Kidney (tissue), 14 donors: ENCODE results near the gene KCNQ2. TPM values are rescaled to one million over a fixed set of nuclear protein-coding genes. Genes with fewer than 3 reads are reported as not detected.

ENCODE experiments used
- DNase-seq, 5 donors: peaks; one replicate each; pipeline ENCODE4 v3.0.0-alpha.2; 2013 to 2020
- FAIRE-seq: peaks from 2 replicates; lab custom pipeline; 2012; peaks lifted over from hg19 to GRCh38; lab: Jason Lieb, UNC
- H3K27ac ChIP-seq, 2 donors: one replicate each; pipeline ENCODE4 v1.7.0; 2013; ENCODE audit warnings: low read depth in 2 of 2, low read length in 2 of 2, inconsistent platforms in 1 of 2
- H3K27me3 ChIP-seq: one replicate; pipeline ENCODE4 v1.7.1; 2013; ENCODE audit warnings: low read length, inconsistent platforms; ENCODE audit not compliant: control insufficient read depth, insufficient read depth
- H3K36me3 ChIP-seq, 3 donors: one replicate each; pipeline versions ENCODE4 v1.7.0 to v1.7.1; 2013; ENCODE audit warnings: low read length in 3 of 3, control low read depth in 1 of 3, inconsistent platforms in 1 of 3; ENCODE audit not compliant: insufficient read depth in 3 of 3, control insufficient read depth in 2 of 3
- H3K4me1 ChIP-seq, 3 donors: one replicate each; pipeline versions ENCODE4 v1.7.0 to v1.7.1; 2013; ENCODE audit warnings: low read length in 3 of 3, inconsistent platforms in 1 of 3, low read depth in 1 of 3; ENCODE audit not compliant: control insufficient read depth in 2 of 3, insufficient read depth in 2 of 3
- H3K4me3 ChIP-seq, 3 donors: one replicate each; pipeline versions ENCODE4 v1.7.0 to v1.8.1; 2013; ENCODE audit warnings: low read length in 3 of 3, control low read depth in 1 of 3, inconsistent platforms in 1 of 3
- H3K9ac ChIP-seq, 3 donors: one replicate each; pipeline versions ENCODE4 v1.7.0 to v1.7.1; 2013; ENCODE audit warnings: low read length in 3 of 3, control low read depth in 1 of 3, inconsistent platforms in 1 of 3
- H3K9me3 ChIP-seq, 3 donors: one replicate each; pipeline versions ENCODE4 v1.7.0 to v1.7.1; 2013; ENCODE audit warnings: low read length in 3 of 3, control low read depth in 1 of 3, inconsistent platforms in 1 of 3; ENCODE audit not compliant: control insufficient read depth in 2 of 3, insufficient read depth in 1 of 3
- intact Hi-C: fragments of 100-400 bp; cut with DNase I; formaldehyde crosslinking; loops from one replicate; pipeline ENCODE4 v1.11.1; 2022
- polyA plus RNA-seq: library from polyadenylated mRNA; stranded (reverse); fragments of 350-450 nt; fragmentation: Illumina TruSeq; extraction: RNeasy Lipid Tissue Mini Kit (QIAGEN cat#74804); gene quantifications from one replicate; pipeline ENCODE4 v1.2.3, GENCODE V29; 2014; ENCODE audit warnings: low read depth, low replicate concordance; ENCODE audit not compliant: insufficient read depth
- total RNA-seq: library from RNA; stranded (reverse); fragmentation: NEBNext Ultra II Directional; extraction: Animal tissue kit (Norgen Biotek cat#: 25700); gene quantifications from one replicate; pipeline ENCODE4 v1.2.1, GENCODE V29; 2021
- TF ChIP-seq, protein P1 (sequence below): IDR thresholded peaks from 3 replicates; pipeline ENCODE4 v1.5.1; 2012; ENCODE audit warnings: mild to moderate bottlenecking, moderate library complexity, borderline replicate concordance; ENCODE audit not compliant: insufficient read depth; ENCODE audit errors: extremely low read depth
- donor health status: control.
- donor health status: control.
- donor health status: control.
- donor health status: control.
- donor health status: control.
- donor health status: DM: yes; HTN: yes; CAD: no.
- donor health status: Normal renal cell carcinoma (clear cell type).

KCNQ2 gene
- total and polyA plus RNA-seq, 2 donors from 2014 or later, result 2.2 TPM; not detected in 1

DNA sequence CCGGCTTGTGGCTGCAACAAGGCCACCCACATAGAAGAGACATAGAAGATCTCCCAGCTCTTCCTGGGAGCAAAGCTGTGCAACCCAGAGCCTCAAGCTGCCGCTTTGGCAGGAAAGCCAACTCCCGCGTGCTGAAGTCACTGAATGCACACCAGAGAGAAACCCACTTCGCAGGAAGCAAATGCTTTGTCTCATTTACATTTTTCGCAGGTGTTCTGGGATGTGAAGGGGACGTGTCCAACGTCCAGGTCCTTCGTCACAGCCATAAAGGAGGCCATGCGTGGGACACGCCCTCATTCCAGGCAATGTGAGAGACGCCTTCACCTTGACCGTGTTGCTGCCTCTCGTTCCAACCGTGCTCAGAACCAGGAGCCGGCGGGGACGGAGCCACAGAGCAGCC, 24.4 kb downstream of the KCNQ2 start:
- Histone ChIP-seq H3K4me1 (no peaks in the 10 kb centered on the region), H3K4me3 (no peak overlapping the region), H3K27ac (no peak overlapping the region), H3K9ac (no peak overlapping the region), H3K27me3 (peaks cover 2% of the 10 kb centered on the region), H3K9me3 (peaks cover 0 to 2% (median 0%) of the 10 kb centered on the region in 3 donors), H3K36me3 (no peaks in the 10 kb centered on the region)
- DNase-seq (peak in 3 of 5 donors; percentile 37 to 41 (median 38)), FAIRE-seq (no peak)
- intact Hi-C loops, result no loop called here
- TF ChIP-seq, protein P1, sequence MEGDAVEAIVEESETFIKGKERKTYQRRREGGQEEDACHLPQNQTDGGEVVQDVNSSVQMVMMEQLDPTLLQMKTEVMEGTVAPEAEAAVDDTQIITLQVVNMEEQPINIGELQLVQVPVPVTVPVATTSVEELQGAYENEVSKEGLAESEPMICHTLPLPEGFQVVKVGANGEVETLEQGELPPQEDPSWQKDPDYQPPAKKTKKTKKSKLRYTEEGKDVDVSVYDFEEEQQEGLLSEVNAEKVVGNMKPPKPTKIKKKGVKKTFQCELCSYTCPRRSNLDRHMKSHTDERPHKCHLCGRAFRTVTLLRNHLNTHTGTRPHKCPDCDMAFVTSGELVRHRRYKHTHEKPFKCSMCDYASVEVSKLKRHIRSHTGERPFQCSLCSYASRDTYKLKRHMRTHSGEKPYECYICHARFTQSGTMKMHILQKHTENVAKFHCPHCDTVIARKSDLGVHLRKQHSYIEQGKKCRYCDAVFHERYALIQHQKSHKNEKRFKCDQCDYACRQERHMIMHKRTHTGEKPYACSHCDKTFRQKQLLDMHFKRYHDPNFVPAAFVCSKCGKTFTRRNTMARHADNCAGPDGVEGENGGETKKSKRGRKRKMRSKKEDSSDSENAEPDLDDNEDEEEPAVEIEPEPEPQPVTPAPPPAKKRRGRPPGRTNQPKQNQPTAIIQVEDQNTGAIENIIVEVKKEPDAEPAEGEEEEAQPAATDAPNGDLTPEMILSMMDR, result no peak

DNA sequence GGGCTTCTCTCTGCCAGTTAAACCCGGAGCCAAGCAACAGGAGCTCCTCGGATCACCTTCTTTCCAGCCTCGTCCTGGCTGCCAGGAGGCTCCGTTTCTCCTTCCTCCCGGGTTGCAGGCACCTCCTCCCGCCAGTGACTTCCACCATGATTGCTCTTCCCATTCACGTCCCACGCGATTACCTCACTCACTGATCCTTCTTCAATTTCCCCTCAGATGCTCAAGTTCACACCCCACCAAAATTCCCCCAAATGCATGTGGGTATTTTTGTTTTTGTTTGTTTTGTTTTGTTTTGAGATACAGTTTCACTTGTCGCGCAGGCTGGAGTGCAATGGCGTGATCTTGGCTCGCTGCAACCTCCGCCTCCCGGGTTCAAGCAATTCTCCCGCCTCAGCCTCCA, 25.1 kb downstream of the KCNQ2 start:
- H3K9me3 ChIP-seq, result peaks cover 0 to 2% (median 0%) of the 10 kb centered on the region in 3 donors
- intact Hi-C loops, result no loop called here
- TF ChIP-seq, protein P1, result no peak
- H3K36me3 ChIP-seq, result no peaks in the 10 kb centered on the region
- H3K9ac ChIP-seq, result no peak overlapping the region
- peaks cover 2% of the 10 kb centered on the region for H3K27me3 ChIP-seq
- DNase-seq (no peak), FAIRE-seq (no peak)
- no peaks in the 10 kb centered on the region for H3K4me1 ChIP-seq
- H3K4me3 ChIP-seq, result no peak overlapping the region
- H3K27ac ChIP-seq, result no peak overlapping the region

DNA sequence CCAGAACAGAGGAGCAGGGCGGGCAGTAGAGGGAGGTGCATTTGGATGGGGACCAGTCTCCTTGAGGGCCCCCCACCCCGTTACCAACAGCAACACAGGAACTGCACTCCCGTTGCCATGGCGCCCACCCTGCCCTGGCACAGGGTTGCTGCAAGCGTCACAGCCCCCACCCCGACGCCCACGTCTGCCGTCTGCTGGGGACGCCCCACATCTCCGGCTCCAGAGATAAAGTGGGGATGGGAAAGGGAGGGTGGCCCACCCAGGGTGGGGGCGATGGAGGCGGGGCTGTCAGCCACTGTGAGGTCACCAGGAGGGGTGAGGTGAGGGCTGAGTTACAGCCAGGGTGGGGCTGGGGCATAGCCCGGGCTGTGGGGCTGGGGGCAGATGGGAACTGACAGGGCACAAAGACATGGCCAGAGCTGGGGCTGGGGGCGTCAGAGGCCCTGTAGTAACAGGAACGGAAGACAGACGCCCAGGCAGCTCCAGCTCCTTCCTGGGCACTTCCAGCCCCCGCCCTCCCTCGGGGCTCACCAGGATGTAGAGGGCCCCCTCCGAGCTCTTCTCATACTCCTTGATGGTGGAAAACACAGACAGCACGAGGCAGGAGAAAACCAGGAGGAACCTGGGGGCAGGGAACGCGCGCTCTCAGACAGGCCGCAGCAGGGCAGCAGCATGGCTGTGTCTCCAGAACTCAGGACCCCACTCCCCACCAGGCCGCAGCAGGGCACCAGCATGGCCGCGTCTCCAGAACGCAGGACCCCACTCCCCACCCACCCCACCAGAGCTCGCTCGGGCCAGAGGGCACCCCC, 26.0 kb downstream of the KCNQ2 start:
- DNase-seq, result peak in 1 of 5 donors; percentile 14
- no peaks in the 10 kb centered on the region for H3K36me3 ChIP-seq
- TF ChIP-seq, protein P1, result no peak
- H3K27me3 ChIP-seq, result peaks cover 2% of the 10 kb centered on the region
- intact Hi-C loops, result no loop called here
- no peak for FAIRE-seq
- H3K4me1 ChIP-seq, result no peaks in the 10 kb centered on the region
- no peak overlapping the region for H3K27ac ChIP-seq
- H3K9me3 ChIP-seq, result peaks cover 0 to 2% (median 0%) of the 10 kb centered on the region in 3 donors
- no peak overlapping the region for H3K9ac ChIP-seq
- no peak overlapping the region for H3K4me3 ChIP-seq
